HepG2 (cell line): Measurements from ENCODE around the gene CALR. TPM values are rescaled to one million over a fixed set of nuclear protein-coding genes. Genes with fewer than 3 reads are reported as not detected.
A peak's percentile ranks its signal among the peaks of the same experiment; 100 is the strongest.

Source experiments
- ATF6 ChIP-seq: sonication (generic); formaldehyde crosslinking; conservative IDR thresholded peaks from 2 replicates; pipeline ENCODE4 v1.4.0; 2020; ENCODE audit warnings: missing genetic modification reagents
- CC2D1A ChIP-seq: sonication (generic); formaldehyde crosslinking; IDR thresholded peaks from 2 replicates; pipeline ENCODE4 v1.8.1; 2023; ENCODE audit warnings: mild to moderate bottlenecking, missing genetic modification reagents
- CREB1 ChIP-seq, 2 experiments: fragments of 450-650 bp in 1 of 2; IDR thresholded peaks; 2 replicates each; pipeline ENCODE4 v1.6.1; 2016 to 2017; ENCODE audit warnings: control low read depth in 1 of 2, mild to moderate bottlenecking in 1 of 2, missing compliant biosample characterization in 1 of 2, missing genetic modification characterization in 1 of 2
- GATAD2A ChIP-seq: IDR thresholded peaks from 2 replicates; pipeline ENCODE4 v1.6.1; 2016
- IKZF1 ChIP-seq: fragments of 450-650 bp; IDR thresholded peaks from 2 replicates; pipeline ENCODE4 v1.7.1; 2016
- IKZF5 ChIP-seq: IDR thresholded peaks from 2 replicates; pipeline ENCODE4 v1.6.1; 2018; ENCODE audit warnings: missing genetic modification reagents, mild to moderate bottlenecking, missing compliant biosample characterization
- IRX3 ChIP-seq: sonication (generic); formaldehyde crosslinking; IDR thresholded peaks from 2 replicates; pipeline ENCODE4 v1.8.1; 2023; ENCODE audit warnings: mild to moderate bottlenecking, low read depth, missing genetic modification reagents, borderline replicate concordance
- MTF2 ChIP-seq: sonication (generic); formaldehyde crosslinking; IDR thresholded peaks from 2 replicates; pipeline ENCODE4 v1.5.0; 2020; ENCODE audit warnings: missing genetic modification reagents, borderline replicate concordance
- MXD3 ChIP-seq: IDR thresholded peaks from 2 replicates; pipeline ENCODE4 v1.6.1; 2016; ENCODE audit warnings: mild to moderate bottlenecking, missing biosample characterization, missing genetic modification reagents
- PCBP2 ChIP-seq: fragments of 200-400 bp; formaldehyde crosslinking; optimal IDR thresholded peaks from 2 replicates; pipeline ENCODE3; 2018; ENCODE audit warnings: low read length, low read depth; ENCODE audit not compliant: poor library complexity, severe bottlenecking
- THRA ChIP-seq: sonication (generic); formaldehyde crosslinking; IDR thresholded peaks from 2 replicates; pipeline ENCODE4 v1.4.0; 2020; ENCODE audit warnings: missing genetic modification reagents, borderline replicate concordance
- TOE1 ChIP-seq: sonication (generic); formaldehyde crosslinking; IDR thresholded peaks from 2 replicates; pipeline ENCODE4 v1.4.0; 2020; ENCODE audit warnings: mild to moderate bottlenecking, missing genetic modification reagents
- ZHX2 ChIP-seq, 2 experiments: sonication (generic) in 1 of 2; formaldehyde crosslinking in 1 of 2; IDR thresholded peaks; 2 replicates each; pipeline versions ENCODE4 v1.6.1 to v1.9.0; 2014 to 2022; ENCODE audit warnings: antibody characterized with exemption in 1 of 2, borderline replicate concordance in 1 of 2, inconsistent platforms in 1 of 2, low read depth in 1 of 2, missing genetic modification reagents in 1 of 2
- ZNF232 ChIP-seq: sonication (generic); formaldehyde crosslinking; IDR thresholded peaks from 2 replicates; pipeline ENCODE4 v1.4.0; 2020; ENCODE audit warnings: missing genetic modification reagents, borderline replicate concordance
- ZNF274 ChIP-seq: sonication (generic); formaldehyde crosslinking; IDR thresholded peaks from 2 replicates; pipeline ENCODE4 v1.5.1; 2020; ENCODE audit warnings: mild to moderate bottlenecking, missing genetic modification reagents
- ZNF329 ChIP-seq: sonication (generic); formaldehyde crosslinking; IDR thresholded peaks from 2 replicates; pipeline ENCODE4 v1.9.0; 2021; ENCODE audit warnings: low read depth, mild to moderate bottlenecking, missing genetic modification reagents
- ZNF354B ChIP-seq: sonication (generic); formaldehyde crosslinking; IDR thresholded peaks from 2 replicates; pipeline ENCODE4 v1.8.0; 2022; ENCODE audit warnings: mild to moderate bottlenecking, missing genetic modification reagents
- ZNF883 ChIP-seq: sonication (generic); formaldehyde crosslinking; IDR thresholded peaks from 2 replicates; pipeline ENCODE4 v1.5.1; 2020; ENCODE audit warnings: mild to moderate bottlenecking, missing genetic modification reagents; ENCODE audit errors: not compliant biosample characterization
- polyA plus RNA-seq, 8 experiments: library from polyadenylated mRNA; depleted of rRNA in 3 of 8; stranded (reverse) in 7 of 8; unstranded in 1 of 8; fragments of >200 nt; fragmentation: Illumina TruSeq in 4 of 8; extraction: Trizol in 4 of 8; gene quantifications; 2 replicates each; pipeline versions ENCODE4 v1.2.1 to v1.2.3, GENCODE V29; 2011 to 2016; ENCODE audit warnings: low read depth in 4 of 8, missing spikeins in 1 of 8, mixed read lengths in 1 of 8; ENCODE audit not compliant: insufficient read depth in 1 of 8
- total RNA-seq, 5 experiments: library from RNA; depleted of rRNA; stranded (reverse); fragments of >200 nt; fragmentation: Illumina TruSeq; extraction: Trizol; gene quantifications; 2 replicates each; pipeline ENCODE4 v1.2.3, GENCODE V29; 2016; ENCODE audit warnings: low read depth in 1 of 5

The CALR gene
- total and polyA plus RNA-seq, 2 of the 13 experiments (the other 11 are each of a cell fraction or from before 2014, with no cell fraction given) = 898 to 934 TPM

GRCh38 chr19:12983542-12984142 lies 45.2 kb downstream of the CALR start (continued):
- TF ChIP-seq ZHX2 (IDR thresholded peaks at IDR 0.05; ENCODE audit: low read depth) (no peak), ZHX2 (CRISPR knock-in tag; IDR thresholded peaks at IDR 0.05; ENCODE audit: borderline replicate concordance) (no peak), CC2D1A (CRISPR knock-in tag) (no peak), IRX3 (no peak), MXD3 (CRISPR knock-in tag) (0 out of 2 replicates have a peak, but pooled peaks have one; percentile 43), TOE1 (no peak; the same call in 1 of the 2 replicates), ATF6 (CRISPR knock-in tag) (no peak), GATAD2A (CRISPR knock-in tag) (no peak), IKZF1 (no peak), CREB1 (IDR thresholded peaks at IDR 0.05) (peak; percentile 13; the same call in 1 of the 2 replicates), CREB1 (CRISPR knock-in tag; IDR thresholded peaks at IDR 0.05) (no peak), ZNF329 (CRISPR knock-in tag) (no peak), MTF2 (CRISPR knock-in tag) (no peak), THRA (CRISPR knock-in tag) (peak; percentile 60; the same call in 1 of the 2 replicates), ZNF354B (CRISPR knock-in tag) (no peak), ZNF883 (CRISPR knock-in tag) (no peak), ZNF274 (no peak), PCBP2 (no peak), ZNF232 (CRISPR knock-in tag) (no peak), IKZF5 (CRISPR knock-in tag) (peak; percentile 45; the same call in 1 of the 2 replicates)
